NCI-H1105 treated with DMSO at 0.1 percent for 48 hours (cell line): ENCODE measurements around the gene SPOCD1.
"Not testable (repeated sequence)": the region's sequence is repeated elsewhere in the genome, so short reads cannot be mapped to it uniquely, and the experiment has no call there.

ENCODE experiments used
- DNase-seq: peaks from one replicate; lab custom pipeline; 2025; lab: John Stamatoyannopoulos, UW

The SPOCD1 gene

GRCh38 chr1:31828926-31829690 lies 13.3 kb upstream of the SPOCD1 start:
- DNase-seq = no peak

- DNase-seq = no peak
These were observed 12.5 kb upstream of the SPOCD1 start for GRCh38 chr1:31828341-31828740.

- no peak for DNase-seq
These were observed 8.0 kb upstream of the SPOCD1 start for GRCh38 chr1:31823780-31824179.

- no peak for DNase-seq
These were observed 6.9 kb upstream of the SPOCD1 start for GRCh38 chr1:31822766-31823165.

GRCh38 chr1:31820196-31820595 lies 4.4 kb upstream of the SPOCD1 start:
- not testable (repeated sequence) for DNase-seq

- DNase-seq = no peak
These were observed 2.4 kb upstream of the SPOCD1 start for GRCh38 chr1:31818206-31818605.

GRCh38 chr1:31816947-31817346 lies 1.1 kb upstream of the SPOCD1 start:
- not testable (repeated sequence) for DNase-seq

GRCh38 chr1:31816501-31816900 lies 679 bp upstream of the SPOCD1 start:
- DNase-seq = not testable (repeated sequence)

GRCh38 chr1:31815307-31815645 lies 546 bp downstream of the SPOCD1 start:
- no peak for DNase-seq

GRCh38 chr1:31814631-31815306 lies 1.1 kb downstream of the SPOCD1 start:
- no peak for DNase-seq

- DNase-seq = no peak
These were observed 1.7 kb downstream of the SPOCD1 start for GRCh38 chr1:31814041-31814511.

GRCh38 chr1:31812158-31812829 lies 3.5 kb downstream of the SPOCD1 start:
- no peak for DNase-seq

- DNase-seq = peak; percentile 89
These were observed 4.2 kb downstream of the SPOCD1 start for GRCh38 chr1:31811605-31812004.

GRCh38 chr1:31809698-31810097 lies 6.1 kb downstream of the SPOCD1 start:
- no peak for DNase-seq

- DNase-seq = no peak
These were observed 8.4 kb downstream of the SPOCD1 start for GRCh38 chr1:31807273-31808048.

GRCh38 chr1:31805318-31805717 lies 10.5 kb downstream of the SPOCD1 start:
- DNase-seq = no peak

GRCh38 chr1:31804098-31804497 lies 11.7 kb downstream of the SPOCD1 start:
- no peak for DNase-seq

- DNase-seq = no peak
These were observed 12.2 kb downstream of the SPOCD1 start for GRCh38 chr1:31803610-31804009.

- no peak for DNase-seq
These were observed 13.4 kb downstream of the SPOCD1 start for GRCh38 chr1:31802190-31803150.

- DNase-seq = no peak
These were observed 14.4 kb downstream of the SPOCD1 start for GRCh38 chr1:31801458-31801857.

GRCh38 chr1:31800674-31800967 lies 15.2 kb downstream of the SPOCD1 start:
- DNase-seq = no peak
